GM08714 (cell line): ENCODE results near the gene LTBP1.

Experiments
- H3K4me3 ChIP-seq: fragments of 200-500 bp; sonication (Bioruptor generic); 2 replicates; pipeline ENCODE4 v1.5.1; 2014; ENCODE audit warnings: mild to moderate bottlenecking, low read length, inconsistent platforms
- ZNF274 ChIP-seq: IDR thresholded peaks from 2 replicates; pipeline ENCODE4 v1.6.1; 2012; ENCODE audit warnings: mild to moderate bottlenecking, low read depth, low read length

The LTBP1 gene

GRCh38 chr2:33212151-33212550 is 265.4 kb downstream of the LTBP1 start:
- no peak for TF ChIP-seq ZNF274
- no peak overlapping the region for H3K4me3 ChIP-seq

GRCh38 chr2:33213244-33213643 is 266.5 kb downstream of the LTBP1 start:
- no peak for TF ChIP-seq ZNF274
- no peak overlapping the region for H3K4me3 ChIP-seq

DNA sequence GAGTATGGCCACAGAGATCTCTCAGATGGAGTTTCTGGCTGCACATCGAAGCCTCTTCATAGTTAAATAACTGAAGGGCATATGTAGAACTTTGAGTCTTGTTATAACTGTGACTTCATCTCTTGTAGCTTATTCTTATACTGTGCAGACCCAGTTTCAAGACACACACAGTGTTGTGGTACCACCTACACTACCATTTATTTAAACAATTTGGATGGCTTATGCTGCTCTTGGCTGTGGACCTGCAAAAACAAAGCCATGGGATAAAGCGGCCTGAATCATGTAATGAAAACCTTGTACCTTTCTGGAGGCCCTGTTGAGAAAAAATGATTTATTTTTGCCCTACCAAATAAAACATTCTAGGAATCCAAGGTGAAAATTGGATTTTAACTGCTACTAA is 266.9 kb downstream of the LTBP1 start:
- TF ChIP-seq ZNF274: no peak
- H3K4me3 ChIP-seq: no peak overlapping the region

DNA sequence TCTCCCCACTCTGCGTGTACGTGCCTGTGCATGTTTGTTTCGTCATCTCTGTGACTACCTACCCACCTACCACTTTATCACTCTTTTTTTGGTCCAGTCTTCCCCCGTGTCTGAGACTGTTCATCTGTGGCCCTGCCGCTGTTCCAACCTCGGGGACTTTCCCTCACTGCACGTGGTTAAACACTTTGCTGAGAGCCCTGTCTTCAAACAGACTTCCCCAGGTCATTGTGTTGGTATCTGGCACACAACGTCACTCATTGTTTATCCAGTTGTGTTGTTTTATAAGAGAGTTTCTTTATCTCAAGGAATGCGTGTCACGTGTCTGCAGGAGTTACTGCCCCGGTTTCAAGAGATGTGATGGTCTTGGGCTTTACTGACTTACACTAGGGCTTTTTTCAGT is 267.7 kb downstream of the LTBP1 start:
- no peak overlapping the region for H3K4me3 ChIP-seq
- no peak for TF ChIP-seq ZNF274

DNA sequence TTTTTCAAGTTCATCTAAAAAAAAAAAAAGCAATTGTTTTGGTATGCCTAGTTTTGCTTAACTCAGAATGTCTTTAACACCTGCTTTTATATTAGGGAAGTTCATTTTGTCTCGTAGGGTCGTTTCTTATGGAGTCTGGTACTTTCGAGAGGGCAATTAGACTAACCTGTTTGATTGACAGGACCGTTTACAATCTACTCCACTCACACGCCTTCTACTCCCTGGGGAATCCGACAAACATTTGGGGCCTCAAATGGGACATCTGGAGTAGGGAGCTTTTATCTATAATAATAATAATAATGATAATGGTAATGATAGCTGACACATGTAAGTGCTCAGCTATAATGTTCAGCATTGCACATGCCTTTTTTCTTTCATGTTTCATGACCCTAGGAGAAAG is 268.1 kb downstream of the LTBP1 start:
- TF ChIP-seq ZNF274: no peak

DNA sequence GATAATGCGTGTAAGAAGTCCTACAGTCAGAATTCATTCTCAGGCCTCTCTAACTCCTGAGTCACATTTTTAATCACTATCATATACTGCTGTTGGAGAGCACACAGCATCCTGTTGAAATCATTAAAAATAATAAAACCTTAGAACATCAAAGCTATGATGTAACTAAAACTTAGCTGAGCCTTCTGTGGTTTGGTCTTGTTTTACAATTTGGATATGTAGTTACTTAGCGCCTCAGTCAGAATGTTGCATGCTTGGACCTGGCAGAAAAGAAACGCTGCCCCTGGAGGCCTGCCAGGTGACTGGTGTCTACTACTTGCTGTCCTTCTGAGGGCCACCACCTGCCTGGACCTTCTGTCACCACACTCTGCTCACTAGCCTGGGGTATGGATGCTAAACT is 268.5 kb downstream of the LTBP1 start:
- H3K4me3 ChIP-seq: no peak overlapping the region
- no peak for TF ChIP-seq ZNF274

More for the DNA sequence above, 268.1 kb downstream of the LTBP1 start:
- no peak overlapping the region for H3K4me3 ChIP-seq

DNA sequence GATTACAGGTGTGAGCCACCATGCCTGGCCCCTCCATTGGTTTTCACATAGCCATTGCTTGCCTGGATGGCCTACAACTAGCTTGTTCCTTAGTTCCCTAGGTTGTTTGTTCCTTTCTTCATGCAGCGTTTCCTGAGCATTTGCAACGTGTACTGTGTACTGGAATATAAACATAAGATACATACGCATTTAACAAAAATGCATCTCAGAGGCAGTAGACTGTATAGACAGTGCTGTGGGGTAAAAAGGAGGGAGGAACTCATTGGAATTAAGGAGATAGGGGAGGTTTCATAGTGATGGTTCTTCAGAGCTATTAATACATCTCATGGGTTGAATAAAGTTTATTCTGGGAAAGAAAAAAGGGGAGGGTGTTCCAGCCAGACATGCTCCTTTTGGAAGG is 269.2 kb downstream of the LTBP1 start:
- no peak overlapping the region for H3K4me3 ChIP-seq
- no peak for TF ChIP-seq ZNF274

- H3K4me3 ChIP-seq: no peak overlapping the region
- no peak for TF ChIP-seq ZNF274
Observed at GRCh38 chr2:33216508-33217182, 269.9 kb downstream of the LTBP1 start.

DNA sequence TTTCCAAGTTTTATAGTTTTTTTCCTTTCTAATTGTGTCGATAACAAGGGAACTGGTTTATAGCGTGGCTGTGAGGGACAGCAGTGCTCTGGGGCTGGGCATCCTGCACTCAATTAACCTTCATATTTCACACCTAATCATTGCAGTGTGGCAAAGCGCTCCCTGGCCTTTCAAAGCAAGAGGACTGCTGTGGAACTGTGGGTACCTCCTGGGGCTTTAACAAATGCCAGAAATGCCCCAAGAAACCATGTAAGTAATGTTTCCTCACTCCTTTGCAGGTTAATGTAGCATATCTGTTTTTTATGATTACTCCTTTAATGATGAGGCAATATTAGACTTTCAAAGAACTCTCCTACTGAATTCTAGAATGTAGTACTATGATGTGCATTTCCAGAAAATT is 270.7 kb downstream of the LTBP1 start:
- H3K4me3 ChIP-seq: no peak overlapping the region
- TF ChIP-seq ZNF274: no peak

DNA sequence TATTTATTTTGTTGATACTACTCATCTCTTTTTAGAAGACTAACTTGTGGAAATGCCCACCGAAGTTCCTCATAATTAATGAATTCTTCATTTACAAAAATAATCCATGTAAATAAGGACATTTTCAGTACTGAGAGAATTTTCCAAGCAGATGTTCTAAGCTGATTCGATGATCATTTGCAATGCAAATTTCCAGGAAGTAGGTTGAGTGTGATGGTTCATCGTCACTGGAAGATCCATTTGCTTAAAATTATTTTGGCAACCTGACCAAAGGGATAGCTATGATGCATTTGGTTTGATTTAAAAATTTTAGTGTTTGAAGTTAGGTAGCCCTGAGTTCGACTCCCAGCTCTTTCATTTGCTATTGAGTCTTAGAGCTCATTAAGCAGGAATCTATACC is 272.4 kb downstream of the LTBP1 start:
- TF ChIP-seq ZNF274: no peak

DNA sequence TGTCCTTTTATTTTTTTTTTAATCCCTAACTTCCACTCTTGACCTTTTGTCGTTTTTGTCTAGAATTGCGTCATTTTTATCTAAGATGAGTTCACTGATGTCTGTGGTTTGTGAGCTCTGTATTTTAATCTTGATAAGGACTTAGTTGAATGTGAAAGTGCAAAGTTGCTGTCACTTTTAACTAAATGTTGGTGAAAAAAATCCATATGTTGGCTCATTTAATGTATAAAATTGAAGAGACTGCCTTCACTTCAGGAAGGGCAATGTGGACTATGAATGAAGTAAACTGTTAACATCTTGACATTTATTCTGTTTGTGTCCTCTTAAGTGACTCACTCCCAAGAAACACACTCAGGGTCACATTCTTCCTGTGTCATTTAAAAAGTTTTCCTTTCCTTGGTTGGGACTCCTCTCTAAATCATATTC is 273.1 kb downstream of the LTBP1 start:
- no peak overlapping the region for H3K4me3 ChIP-seq
- TF ChIP-seq ZNF274: no peak

More for the DNA sequence above, 272.4 kb downstream of the LTBP1 start:
- no peak overlapping the region for H3K4me3 ChIP-seq

GRCh38 chr2:33220533-33220932 is 273.8 kb downstream of the LTBP1 start:
- H3K4me3 ChIP-seq: no peak overlapping the region
- no peak for TF ChIP-seq ZNF274

DNA sequence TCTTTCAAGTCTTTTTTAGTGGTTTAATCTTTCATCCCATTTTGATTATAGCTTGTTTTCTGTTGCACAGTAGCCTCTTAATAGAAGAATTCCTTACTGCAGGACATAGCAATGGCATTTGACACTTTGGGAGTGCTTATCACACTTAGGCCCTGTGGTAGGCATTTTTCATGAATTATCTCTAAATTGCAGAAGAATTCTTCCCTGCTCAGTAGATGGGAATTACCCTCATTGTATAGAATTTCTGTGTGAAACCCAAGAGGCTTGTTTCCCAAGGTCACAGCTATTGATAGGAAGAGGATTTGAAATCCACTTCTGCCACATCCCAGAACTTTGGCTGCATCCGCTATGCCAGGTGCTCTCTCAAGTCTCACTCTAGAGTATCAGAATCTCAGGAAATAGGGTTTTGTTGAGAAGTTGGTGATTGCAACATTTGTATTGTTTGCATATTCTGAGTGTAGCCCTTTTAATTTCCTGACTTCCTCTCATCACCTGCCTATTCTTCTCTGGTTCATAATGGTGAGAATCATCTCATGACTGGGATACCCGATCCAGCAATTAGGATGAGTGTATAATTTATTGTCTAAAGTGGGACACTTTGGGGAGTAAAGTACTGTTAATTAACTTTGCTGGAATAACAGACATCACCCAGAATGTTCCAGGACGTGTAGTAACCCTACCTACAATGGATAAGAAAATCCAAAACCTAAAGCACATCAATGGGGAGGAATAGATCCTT is 274.5 kb downstream of the LTBP1 start:
- no peak overlapping the region for H3K4me3 ChIP-seq
- no peak for TF ChIP-seq ZNF274

DNA sequence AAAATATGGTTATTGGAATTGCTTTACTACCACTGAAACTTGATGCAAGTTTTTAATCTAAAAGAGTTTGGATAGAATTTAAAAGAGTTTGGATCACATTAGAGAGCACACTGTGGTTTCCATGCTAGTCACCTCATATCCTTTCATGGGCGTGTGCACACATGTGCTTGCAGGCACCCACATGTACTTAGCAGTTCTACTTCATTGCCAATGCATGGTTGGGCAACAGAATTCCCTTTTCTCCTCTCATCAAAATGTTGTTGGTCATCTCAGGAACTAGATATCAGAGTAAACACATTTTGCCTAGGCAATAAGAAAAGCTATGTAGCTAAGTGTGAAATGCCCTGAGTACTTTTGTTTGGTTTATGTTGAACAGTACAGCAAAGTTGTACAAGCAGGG is 275.6 kb downstream of the LTBP1 start:
- TF ChIP-seq ZNF274: no peak
- H3K4me3 ChIP-seq: no peak overlapping the region

GRCh38 chr2:33223856-33224255 is 277.1 kb downstream of the LTBP1 start:
- TF ChIP-seq ZNF274: no peak
- no peak overlapping the region for H3K4me3 ChIP-seq
